Measurements from ENCODE around the gene OPCML. TPM values are rescaled to one million over a fixed set of nuclear protein-coding genes. Genes with fewer than 3 reads are reported as not detected.

Gene OPCML
- total RNA-seq, 1 experiment from 2014 or later: not detected

- no peaks in the 10 kb centered on the region for H3K36me3 ChIP-seq (ENCODE audit: control insufficient read depth, insufficient read depth, low read length)
- BruUV-seq (replicated peaks): no TSS peak
- no peaks in the 10 kb centered on the region for H3K27me3 ChIP-seq (replicated peaks; ENCODE audit: control insufficient read depth, insufficient read depth, low read length)
- H3K4me1 ChIP-seq: peaks cover 11% of the 10 kb centered on the region
- no peak for DNase-seq
- Mint-ChIP-seq H3K4me1 (ENCODE audit: low read depth, unreplicated experiment) (peaks cover 13% of the 10 kb centered on the region), H3K27me3 (ENCODE audit: insufficient read depth, unreplicated experiment) (no peaks in the 10 kb centered on the region), H3K27ac (ENCODE audit: unreplicated experiment) (no peak overlapping the region), H3K4me3 (ENCODE audit: unreplicated experiment) (no peak overlapping the region), H3K36me3 (ENCODE audit: insufficient read depth, unreplicated experiment) (peaks cover 5% of the 10 kb centered on the region), H3K9me3 (ENCODE audit: unreplicated experiment) (peaks cover 36% of the 10 kb centered on the region)
- CTCF ChIA-PET: interaction anchor here (0.5 kb wide), 1 partner anchor 461 kb away, joined by 3 read pairs; no protein-coding TSS in a partner anchor
- TF ChIP-seq CTCF (IDR thresholded peaks at IDR 0.05; ENCODE audit: insufficient read depth in 1 of 2, low read depth in 1 of 2, low read length in 1 of 2, severe bottlenecking in 1 of 2, unreplicated experiment in 1 of 2): no peak
- no peak overlapping the region for H3K4me3 ChIP-seq (ENCODE audit: low read depth, low read length)
- POLR2A ChIA-PET: no interaction called here
- intact Hi-C loops (cut with micrococcal nuclease; ENCODE audit: unreplicated experiment): no loop called here
- H3K9me3 ChIP-seq: peaks cover 18% of the 10 kb centered on the region
Measured at GRCh38 chr11:133115099-133115498, 417.2 kb downstream of the OPCML start.

GRCh38 chr11:133107763-133108162, 424.5 kb downstream of the OPCML start:
- ChIA-PET POLR2A (no interaction called here), CTCF (interaction anchor here (0.5 kb wide), 1 partner anchor 29 kb away, joined by 4 read pairs; no protein-coding TSS in a partner anchor)
- TF ChIP-seq CTCF (IDR thresholded peaks at IDR 0.05; ENCODE audit: insufficient read depth in 1 of 2, low read depth in 1 of 2, low read length in 1 of 2, severe bottlenecking in 1 of 2, unreplicated experiment in 1 of 2): no peak
- peaks cover 16% of the 10 kb centered on the region for H3K9me3 Mint-ChIP-seq (ENCODE audit: unreplicated experiment)
- Histone ChIP-seq H3K9me3 (peaks cover 5% of the 10 kb centered on the region; the same call in 1 of the 2 replicates), H3K36me3 (ENCODE audit: control insufficient read depth, insufficient read depth, low read length) (no peaks in the 10 kb centered on the region), H3K27me3 (replicated peaks; ENCODE audit: control insufficient read depth, insufficient read depth, low read length) (no peaks in the 10 kb centered on the region), H3K4me1 (no peaks in the 10 kb centered on the region), H3K4me3 (ENCODE audit: low read depth, low read length) (no peak overlapping the region)
- BruUV-seq (replicated peaks): no TSS peak
- H3K4me1 Mint-ChIP-seq (ENCODE audit: low read depth, unreplicated experiment): no peaks in the 10 kb centered on the region
- H3K36me3 Mint-ChIP-seq (ENCODE audit: insufficient read depth, unreplicated experiment): no peaks in the 10 kb centered on the region
- H3K4me3 Mint-ChIP-seq (ENCODE audit: unreplicated experiment): no peak overlapping the region
- intact Hi-C loops (cut with micrococcal nuclease; ENCODE audit: unreplicated experiment): no loop called here
- H3K27ac Mint-ChIP-seq (ENCODE audit: unreplicated experiment): no peak overlapping the region
- H3K27me3 Mint-ChIP-seq (ENCODE audit: insufficient read depth, unreplicated experiment): no peaks in the 10 kb centered on the region
- DNase-seq: no peak

DNA sequence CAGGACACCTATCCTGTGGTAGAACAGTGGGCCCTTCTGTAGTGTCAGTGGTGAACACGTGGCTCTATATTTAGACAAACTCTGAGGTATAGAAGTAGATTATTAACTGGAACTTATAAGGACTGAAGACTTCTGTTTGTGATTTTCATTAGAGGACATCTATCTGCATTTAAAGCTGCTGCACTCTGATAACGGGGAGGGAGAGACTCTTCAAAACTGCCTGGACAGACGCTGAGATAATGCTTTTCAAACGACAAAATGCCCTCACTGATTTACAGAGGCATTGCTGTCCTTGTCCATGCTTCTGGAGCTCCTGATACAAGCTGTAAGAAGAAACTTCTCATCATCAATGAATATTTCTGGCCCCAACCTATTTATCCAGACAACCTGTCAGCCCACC, 425.2 kb downstream of the OPCML start:
- no TSS peak for BruUV-seq (replicated peaks)
- Histone ChIP-seq H3K27me3 (replicated peaks; ENCODE audit: control insufficient read depth, insufficient read depth, low read length) (no peaks in the 10 kb centered on the region), H3K9me3 (no peaks in the 10 kb centered on the region), H3K4me1 (no peaks in the 10 kb centered on the region), H3K36me3 (ENCODE audit: control insufficient read depth, insufficient read depth, low read length) (no peaks in the 10 kb centered on the region), H3K4me3 (ENCODE audit: low read depth, low read length) (no peak overlapping the region)
- H3K4me1 Mint-ChIP-seq (ENCODE audit: low read depth, unreplicated experiment): no peaks in the 10 kb centered on the region
- CTCF ChIA-PET: no interaction called here
- DNase-seq: no peak
- no peak for TF ChIP-seq CTCF (IDR thresholded peaks at IDR 0.05; ENCODE audit: insufficient read depth in 1 of 2, low read depth in 1 of 2, low read length in 1 of 2, severe bottlenecking in 1 of 2, unreplicated experiment in 1 of 2)
- no peaks in the 10 kb centered on the region for H3K36me3 Mint-ChIP-seq (ENCODE audit: insufficient read depth, unreplicated experiment)
- peaks cover 14% of the 10 kb centered on the region for H3K9me3 Mint-ChIP-seq (ENCODE audit: unreplicated experiment)
- no peak overlapping the region for H3K27ac Mint-ChIP-seq (ENCODE audit: unreplicated experiment)
- no peaks in the 10 kb centered on the region for H3K27me3 Mint-ChIP-seq (ENCODE audit: insufficient read depth, unreplicated experiment)
- POLR2A ChIA-PET: no interaction called here
- intact Hi-C loops (cut with micrococcal nuclease; ENCODE audit: unreplicated experiment): no loop called here
- no peak overlapping the region for H3K4me3 Mint-ChIP-seq (ENCODE audit: unreplicated experiment)
